MM.1S (cell line): Measurements from ENCODE around the gene PDYN.

ENCODE experiments used
- DNase-seq: peaks from one replicate; pipeline ENCODE4 v3.0.0-alpha.2; 2015
- H2AFZ ChIP-seq: fragments of 300-600 bp; sonication (generic); 2 replicates; pipeline ENCODE4 v1.6.0; 2016; ENCODE audit warnings: antibody characterized with exemption, low read length
- H3F3A ChIP-seq: fragments of 300-600 bp; sonication (generic); 2 replicates; pipeline ENCODE4 v1.6.1; 2016; ENCODE audit warnings: mild to moderate bottlenecking, antibody characterized with exemption, low read length, moderate library complexity, mixed read lengths; ENCODE audit not compliant: insufficient read depth
- H3K27ac ChIP-seq: fragments of 300-600 bp; sonication (generic); 2 replicates; pipeline ENCODE4 v1.5.1; 2016; ENCODE audit warnings: mild to moderate bottlenecking, low read length
- H3K27me3 ChIP-seq: fragments of 300-600 bp; sonication (generic); replicated peaks from 2 replicates; pipeline ENCODE4 v1.6.0; 2016; ENCODE audit warnings: low read length; ENCODE audit not compliant: insufficient read depth
- H3K36me3 ChIP-seq: fragments of 300-600 bp; sonication (generic); replicated peaks from 2 replicates; pipeline ENCODE4 v1.6.1; 2016; ENCODE audit warnings: mild to moderate bottlenecking, low read length, mixed read lengths; ENCODE audit not compliant: insufficient read depth
- H3K4me1 ChIP-seq: fragments of 300-600 bp; sonication (generic); 2 replicates; pipeline ENCODE4 v1.6.1; 2016; ENCODE audit warnings: low read length, mixed read lengths
- H3K4me2 ChIP-seq: fragments of 300-600 bp; sonication (generic); 2 replicates; pipeline ENCODE4 v1.6.0; 2016; ENCODE audit warnings: low read depth, low read length
- H3K4me3 ChIP-seq: fragments of 300-600 bp; sonication (generic); 2 replicates; pipeline ENCODE4 v1.5.1; 2016; ENCODE audit warnings: low read length, mixed read lengths
- H3K79me2 ChIP-seq: fragments of 300-600 bp; sonication (generic); 2 replicates; pipeline ENCODE4 v1.6.1; 2016; ENCODE audit warnings: mixed run types, low read length, mixed read lengths
- H3K9ac ChIP-seq: fragments of 300-600 bp; sonication (generic); 2 replicates; pipeline ENCODE4 v1.6.1; 2016; ENCODE audit warnings: low read length, mixed read lengths
- H3K9me2 ChIP-seq: fragments of 300-600 bp; sonication (generic); replicated peaks from 2 replicates; pipeline ENCODE4 v1.6.1; 2016; ENCODE audit warnings: mild to moderate bottlenecking, low read length, mixed read lengths; ENCODE audit not compliant: insufficient read depth
- H3K9me3 ChIP-seq: fragments of 300-600 bp; sonication (generic); replicated peaks from 2 replicates; pipeline ENCODE4 v1.6.1; 2016; ENCODE audit warnings: mild to moderate bottlenecking, low read length, mixed read lengths; ENCODE audit not compliant: insufficient read depth
- H4K20me1 ChIP-seq: fragments of 300-600 bp; sonication (generic); 2 replicates; pipeline ENCODE4 v1.6.1; 2016; ENCODE audit warnings: mild to moderate bottlenecking, low read length, moderate library complexity, mixed read lengths; ENCODE audit not compliant: insufficient read depth
- EZH2 ChIP-seq: fragments of 300-600 bp; sonication (generic); optimal IDR thresholded peaks from 2 replicates; pipeline ENCODE3; 2017; ENCODE audit warnings: low read depth, mild to moderate bottlenecking, antibody characterized with exemption, low read length, mixed read lengths
- EZH2phosphoT487 ChIP-seq: fragments of 300-600 bp; sonication (generic); IDR thresholded peaks from 2 replicates; pipeline ENCODE4 v1.6.1; 2018; ENCODE audit warnings: antibody characterized with exemption, low read length
- TF ChIP-seq, protein P1 (sequence below): fragments of 300-600 bp; sonication (generic); IDR thresholded peaks from 2 replicates; pipeline ENCODE4 v1.5.1; 2016; ENCODE audit warnings: antibody characterized with exemption, low read length, mixed read lengths

The PDYN gene

DNA sequence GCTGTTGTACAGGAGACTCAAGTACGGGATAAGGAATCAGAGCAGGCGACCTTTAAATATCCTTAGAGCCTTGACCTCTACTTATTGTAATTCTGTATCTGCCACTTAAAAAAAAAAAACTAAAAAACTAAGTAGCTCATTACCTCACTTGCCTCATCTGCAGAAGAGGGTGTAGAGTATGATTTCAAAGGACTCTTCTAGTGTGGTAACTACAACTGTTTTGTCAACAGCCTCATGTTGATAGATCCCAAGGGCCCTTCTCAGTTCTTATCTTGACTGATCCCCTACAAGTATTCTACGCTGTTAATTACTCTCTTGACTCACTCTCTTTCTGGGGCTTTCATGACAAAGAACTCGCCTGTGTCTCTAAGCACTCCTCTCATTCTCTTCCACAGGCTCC is 16.7 kb upstream of the PDYN start:
- Histone ChIP-seq H3K9me3 (no peaks in the 10 kb centered on the region), H3K4me1 (no peaks in the 10 kb centered on the region), H3K79me2 (no peaks in the 10 kb centered on the region), H3K4me3 (no peak overlapping the region), H3K4me2 (no peak overlapping the region), H2AFZ (no peak overlapping the region), H3K27me3 (no peaks in the 10 kb centered on the region), H3K9me2 (no peaks in the 10 kb centered on the region), H3F3A (no peaks in the 10 kb centered on the region), H4K20me1 (no peaks in the 10 kb centered on the region), H3K27ac (no peak overlapping the region), H3K9ac (no peak overlapping the region), H3K36me3 (no peaks in the 10 kb centered on the region)
- DNase-seq: no peak
- TF ChIP-seq EZH2 (no peak), EZH2phosphoT487 (no peak)
- TF ChIP-seq, protein P1, sequence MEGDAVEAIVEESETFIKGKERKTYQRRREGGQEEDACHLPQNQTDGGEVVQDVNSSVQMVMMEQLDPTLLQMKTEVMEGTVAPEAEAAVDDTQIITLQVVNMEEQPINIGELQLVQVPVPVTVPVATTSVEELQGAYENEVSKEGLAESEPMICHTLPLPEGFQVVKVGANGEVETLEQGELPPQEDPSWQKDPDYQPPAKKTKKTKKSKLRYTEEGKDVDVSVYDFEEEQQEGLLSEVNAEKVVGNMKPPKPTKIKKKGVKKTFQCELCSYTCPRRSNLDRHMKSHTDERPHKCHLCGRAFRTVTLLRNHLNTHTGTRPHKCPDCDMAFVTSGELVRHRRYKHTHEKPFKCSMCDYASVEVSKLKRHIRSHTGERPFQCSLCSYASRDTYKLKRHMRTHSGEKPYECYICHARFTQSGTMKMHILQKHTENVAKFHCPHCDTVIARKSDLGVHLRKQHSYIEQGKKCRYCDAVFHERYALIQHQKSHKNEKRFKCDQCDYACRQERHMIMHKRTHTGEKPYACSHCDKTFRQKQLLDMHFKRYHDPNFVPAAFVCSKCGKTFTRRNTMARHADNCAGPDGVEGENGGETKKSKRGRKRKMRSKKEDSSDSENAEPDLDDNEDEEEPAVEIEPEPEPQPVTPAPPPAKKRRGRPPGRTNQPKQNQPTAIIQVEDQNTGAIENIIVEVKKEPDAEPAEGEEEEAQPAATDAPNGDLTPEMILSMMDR: no peak

DNA sequence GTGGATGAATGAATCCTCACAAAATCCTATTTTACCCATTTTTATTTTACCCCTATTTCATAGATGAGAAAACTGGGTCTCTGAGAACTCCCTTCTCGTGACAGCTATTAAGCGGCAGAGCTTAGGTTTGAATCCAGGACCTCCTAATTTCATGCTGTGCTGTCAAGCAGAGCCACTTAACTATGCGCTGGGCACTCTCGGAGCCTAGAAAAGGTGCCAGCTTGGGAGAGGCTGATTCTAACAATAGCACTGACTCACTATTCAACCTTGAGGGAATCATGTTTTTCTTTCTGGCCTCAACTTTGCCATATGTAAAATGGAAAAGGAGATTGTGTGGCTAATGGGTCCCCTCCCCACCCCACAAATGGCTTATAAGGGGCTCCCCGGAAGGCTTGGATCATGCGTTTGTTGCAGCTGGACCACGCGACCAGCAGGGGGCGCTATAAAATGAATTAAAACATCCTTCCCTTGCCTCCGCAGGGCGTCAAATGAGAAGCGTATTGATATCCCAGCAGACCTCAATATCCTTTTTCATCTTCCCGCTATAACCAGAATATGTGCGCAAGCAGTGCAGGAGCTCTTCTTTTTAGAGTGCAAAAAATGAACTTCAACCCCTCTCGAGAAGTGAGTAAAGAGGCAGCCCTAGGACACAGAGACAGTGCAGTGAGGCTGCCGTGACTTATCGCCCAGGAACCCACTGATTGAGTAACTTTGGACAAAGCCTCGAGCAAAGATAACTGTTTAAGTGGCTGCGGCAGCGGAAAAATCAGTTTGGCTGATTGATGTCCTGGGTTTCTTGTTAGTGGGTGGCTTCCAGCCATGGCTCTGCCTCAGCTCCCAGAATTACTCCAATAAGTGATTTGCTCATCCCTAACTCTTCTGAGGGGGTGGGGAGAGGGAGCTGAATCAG is 12.8 kb upstream of the PDYN start:
- no peak overlapping the region for H2AFZ ChIP-seq
- H3K4me3 ChIP-seq: no peak overlapping the region
- no peak overlapping the region for H3K9ac ChIP-seq
- H3K79me2 ChIP-seq: no peaks in the 10 kb centered on the region
- no peak overlapping the region for H3K4me2 ChIP-seq
- no peaks in the 10 kb centered on the region for H3F3A ChIP-seq
- 0 out of 2 replicates have a peak, but pooled peaks cover 4% of the 10 kb centered on the region for H3K27me3 ChIP-seq
- peak; percentile 21 for DNase-seq
- H3K27ac ChIP-seq: no peak overlapping the region
- no peaks in the 10 kb centered on the region for H3K9me2 ChIP-seq
- no peaks in the 10 kb centered on the region for H3K9me3 ChIP-seq
- no peaks in the 10 kb centered on the region for H3K4me1 ChIP-seq
- TF ChIP-seq, protein P1: peak; percentile 87
- no peak for TF ChIP-seq EZH2
- no peaks in the 10 kb centered on the region for H3K36me3 ChIP-seq
- H4K20me1 ChIP-seq: no peaks in the 10 kb centered on the region

DNA sequence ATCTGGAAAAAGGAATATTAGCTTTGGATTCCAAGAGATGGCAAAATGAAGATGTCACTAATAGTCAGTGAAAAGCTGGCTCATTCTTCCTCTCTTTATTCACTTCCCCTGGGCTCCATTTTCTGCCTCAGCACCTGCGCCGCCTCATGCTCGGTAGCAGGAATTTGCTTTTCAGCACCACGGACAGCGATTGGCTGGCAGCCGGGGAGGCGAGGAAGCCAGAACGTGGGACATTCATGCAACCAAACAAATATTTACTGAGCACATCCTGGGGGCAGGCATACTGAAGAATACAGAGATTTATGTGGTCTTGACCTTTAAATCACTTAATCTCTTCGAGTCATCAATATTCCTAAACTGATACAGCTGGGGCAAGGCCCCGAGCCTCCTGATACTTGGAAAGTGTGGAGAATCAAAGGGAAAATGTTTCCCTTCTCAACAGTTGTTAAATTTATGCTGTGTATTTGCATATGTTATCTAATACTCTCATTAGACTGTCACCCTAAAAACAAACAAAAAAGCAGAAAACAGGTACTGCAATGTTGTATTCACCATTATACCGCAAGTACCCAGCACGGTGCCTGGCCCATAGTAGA is 12.1 kb upstream of the PDYN start:
- Histone ChIP-seq H3K27ac (no peak overlapping the region), H3K4me1 (no peaks in the 10 kb centered on the region), H3K4me3 (no peak overlapping the region), H3K9me2 (no peaks in the 10 kb centered on the region), H3K79me2 (no peaks in the 10 kb centered on the region), H3K36me3 (no peaks in the 10 kb centered on the region), H3K9me3 (no peaks in the 10 kb centered on the region), H2AFZ (no peak overlapping the region), H3K27me3 (0 out of 2 replicates have a peak, but pooled peaks cover 4% of the 10 kb centered on the region), H3K9ac (no peak overlapping the region), H3F3A (no peaks in the 10 kb centered on the region), H4K20me1 (no peaks in the 10 kb centered on the region), H3K4me2 (no peak overlapping the region)
- DNase-seq: peak; percentile 70
- TF ChIP-seq, protein P1: no peak
- no peak for TF ChIP-seq EZH2
- no peak for TF ChIP-seq EZH2phosphoT487
